ENCODE measurements around the gene RAB4A.
"Not testable (repeated sequence)": the region's sequence is repeated elsewhere in the genome, so short reads cannot be mapped to it uniquely, and the experiment has no call there.

Gene RAB4A

DNA sequence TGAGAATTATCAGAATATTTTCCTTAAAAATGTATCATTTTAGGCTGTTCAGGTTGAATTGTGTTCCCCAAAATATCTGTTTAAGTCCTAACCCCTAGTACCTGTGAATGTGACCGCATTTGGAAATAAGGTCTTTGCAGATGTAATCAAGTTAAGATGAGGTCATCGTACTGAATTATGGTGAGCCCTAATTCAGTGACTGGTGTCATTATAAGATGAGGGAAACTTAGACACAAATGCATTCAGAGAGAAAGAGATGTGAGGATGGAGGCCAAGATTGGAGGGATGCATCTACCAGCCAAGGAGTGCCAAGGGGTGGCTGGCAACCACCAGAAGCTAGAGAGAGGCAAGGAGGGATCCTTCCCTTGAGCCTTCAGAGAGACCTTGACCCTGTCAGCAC, 4.1 kb downstream of the RAB4A start:
- Mint-ChIP-seq H3K9me3 (no peaks in the 10 kb centered on the region), H3K27ac (no peak overlapping the region), H3K4me1 (peaks cover 24% of the 10 kb centered on the region), H3K27me3 (no peaks in the 10 kb centered on the region), H3K4me3 (no peak overlapping the region)
- ATAC-seq (no peak), DNase-seq (no peak)

DNA sequence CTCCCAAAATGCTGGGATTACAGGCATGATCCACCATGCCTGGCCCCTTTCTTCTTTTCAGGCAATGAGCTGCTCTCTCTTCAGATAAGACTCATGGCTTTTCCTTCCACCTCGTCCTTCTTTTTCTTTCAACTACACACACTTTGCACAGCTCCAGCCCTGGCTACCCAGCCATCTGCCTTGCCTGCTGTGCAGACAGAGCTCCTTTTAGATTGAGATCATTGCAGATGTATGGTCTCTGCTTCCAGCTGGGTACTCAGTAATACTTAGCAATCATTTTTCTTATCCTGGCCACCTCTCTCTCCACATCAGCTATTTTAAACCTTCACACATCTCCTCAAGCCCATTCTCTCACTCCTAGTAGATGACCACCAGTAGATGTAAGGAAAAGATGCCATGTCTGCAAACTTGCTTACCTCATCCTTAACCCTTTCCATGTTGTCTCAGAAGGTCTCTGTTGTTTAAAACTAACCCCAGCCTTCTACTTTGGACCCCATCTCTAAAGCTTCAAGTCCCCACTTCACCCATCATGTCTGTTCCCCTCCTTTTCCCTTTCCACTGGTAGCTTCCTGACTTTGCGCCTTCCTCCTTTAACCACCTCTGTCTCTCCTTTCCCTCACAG, 7.3 kb downstream of the RAB4A start:
- ATAC-seq (no peak), DNase-seq (no peak)
- H3K4me3 Mint-ChIP-seq = no peak overlapping the region
- H3K27me3 Mint-ChIP-seq = no peaks in the 10 kb centered on the region
- H3K9me3 Mint-ChIP-seq = peaks cover 0 to 9% of the 10 kb centered on the region in 2 donors
- H3K4me1 Mint-ChIP-seq = peaks cover 20% of the 10 kb centered on the region
- no peak overlapping the region for H3K27ac Mint-ChIP-seq

DNA sequence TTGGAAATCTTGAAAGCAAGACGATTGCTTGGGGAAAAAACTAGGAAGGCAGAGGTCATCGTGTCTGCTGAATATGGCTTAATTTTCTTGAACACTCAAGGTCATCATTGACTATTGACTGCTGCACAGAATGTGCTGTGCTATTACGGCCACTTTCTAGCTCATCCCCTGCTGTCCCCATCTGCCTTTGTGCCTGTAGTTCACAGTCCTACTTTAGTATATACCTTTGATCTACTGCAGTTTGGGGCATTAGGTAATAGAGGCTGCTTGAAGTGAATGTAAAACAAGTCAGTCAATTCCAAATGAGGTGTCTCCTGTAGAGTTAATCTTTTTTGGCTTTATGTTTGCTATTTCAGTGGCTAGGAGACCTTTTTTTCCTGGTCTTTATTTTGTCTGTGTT, 8.3 kb downstream of the RAB4A start:
- Mint-ChIP-seq H3K9me3 (peaks cover 0 to 9% of the 10 kb centered on the region in 2 donors), H3K27me3 (no peaks in the 10 kb centered on the region), H3K4me1 (peaks cover 21% of the 10 kb centered on the region), H3K27ac (no peak overlapping the region), H3K4me3 (no peak overlapping the region)
- DNase-seq (no peak), ATAC-seq (no peak)

DNA sequence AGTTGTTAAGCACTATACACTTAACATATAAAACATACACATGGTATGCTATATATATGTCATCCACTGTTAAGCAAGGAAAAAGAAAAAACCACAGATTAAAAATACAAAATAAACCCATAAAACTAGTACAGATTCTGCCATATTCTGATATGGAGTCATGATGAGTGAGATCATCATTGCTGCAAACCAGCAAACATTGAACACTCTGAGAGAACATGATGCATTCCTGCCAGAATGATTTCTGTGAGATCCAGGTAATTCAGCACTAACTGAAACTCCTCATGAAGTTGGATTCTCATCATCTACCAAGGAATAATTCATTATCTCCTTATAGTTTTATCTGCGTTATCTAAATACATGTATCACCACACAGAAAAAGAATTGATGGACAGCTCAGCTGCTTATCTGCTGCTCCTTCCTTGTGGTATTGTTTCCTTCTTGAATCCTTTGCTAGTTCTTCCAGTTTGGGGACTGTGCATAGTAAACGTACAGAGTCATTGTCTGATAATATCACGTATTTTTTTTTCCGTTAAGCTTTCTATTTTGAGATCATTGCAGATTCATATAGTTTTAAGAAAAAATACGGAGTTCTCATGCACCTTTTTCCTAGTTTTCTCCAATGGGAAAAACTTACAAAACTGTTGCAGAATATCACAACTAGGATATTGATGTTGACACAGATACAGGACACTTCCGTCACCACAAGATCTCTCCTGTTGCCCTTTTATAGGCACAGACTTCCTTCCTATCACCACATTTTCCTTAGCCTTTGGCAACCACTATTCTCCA, 9.3 kb downstream of the RAB4A start:
- DNase-seq = no peak
- H3K27ac Mint-ChIP-seq = no peak overlapping the region

DNA sequence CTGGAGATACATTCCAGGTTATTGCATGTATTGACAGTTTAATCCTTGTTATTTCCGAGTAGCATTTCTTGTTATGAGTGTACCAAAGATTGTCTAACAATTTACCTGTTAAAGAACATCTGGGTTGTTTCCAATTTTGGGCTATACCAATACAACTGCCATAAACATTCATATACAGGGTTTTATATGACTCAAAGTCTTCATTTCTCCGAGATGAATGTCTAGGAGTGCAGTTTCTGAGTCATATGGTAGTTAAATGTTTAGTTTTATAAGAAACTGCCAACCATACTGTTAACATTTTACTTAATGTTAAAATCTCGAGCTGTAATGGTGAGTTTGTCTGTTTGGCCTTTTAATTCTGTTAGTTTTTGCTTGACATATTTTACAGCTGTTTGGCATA, 10.0 kb downstream of the RAB4A start:
- Mint-ChIP-seq H3K9me3 (peaks cover 0 to 9% of the 10 kb centered on the region in 2 donors), H3K4me3 (no peak overlapping the region), H3K4me1 (peaks cover 28% of the 10 kb centered on the region), H3K27ac (no peak overlapping the region), H3K27me3 (no peaks in the 10 kb centered on the region)
- peak; percentile 53 for ATAC-seq
- DNase-seq = no peak

More for the DNA sequence above, 9.3 kb downstream of the RAB4A start:
- H3K4me1 Mint-ChIP-seq = peaks cover 24% of the 10 kb centered on the region
- no peak overlapping the region for H3K4me3 Mint-ChIP-seq
- no peaks in the 10 kb centered on the region for H3K27me3 Mint-ChIP-seq
- H3K9me3 Mint-ChIP-seq = peaks cover 0 to 9% of the 10 kb centered on the region in 2 donors
- no peak for ATAC-seq

DNA sequence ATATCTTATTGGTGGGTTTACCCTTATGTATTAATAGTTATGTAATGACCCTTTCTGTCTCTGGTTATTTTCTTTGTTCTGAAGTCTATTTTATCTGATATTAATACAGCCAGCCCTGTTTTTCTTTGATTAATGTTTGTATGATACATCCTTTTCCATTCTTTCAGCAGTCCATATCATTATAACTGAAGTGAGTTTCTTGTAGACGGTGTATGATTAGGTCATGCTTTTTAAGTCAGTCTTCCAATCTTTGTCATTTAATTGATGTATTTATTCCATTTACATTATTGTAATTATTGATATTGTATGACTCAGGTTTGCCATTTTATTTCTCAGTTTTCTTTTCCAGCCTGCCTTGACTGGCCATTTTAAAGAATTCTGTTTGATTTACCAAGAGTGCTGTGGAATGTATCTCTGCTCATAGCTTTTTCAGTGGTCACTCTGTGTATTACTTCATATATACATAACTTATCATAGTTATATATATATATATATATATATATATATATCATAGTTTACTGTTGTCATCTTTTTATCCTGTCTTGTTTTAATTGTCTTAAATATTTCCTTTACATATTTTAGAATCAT, 10.5 kb downstream of the RAB4A start:
- Mint-ChIP-seq H3K4me1 (peaks cover 33% of the 10 kb centered on the region), H3K27ac (no peak overlapping the region), H3K27me3 (no peaks in the 10 kb centered on the region), H3K9me3 (peaks cover 0 to 9% of the 10 kb centered on the region in 2 donors), H3K4me3 (no peak overlapping the region)
- DNase-seq = no peak
- ATAC-seq = no peak

DNA sequence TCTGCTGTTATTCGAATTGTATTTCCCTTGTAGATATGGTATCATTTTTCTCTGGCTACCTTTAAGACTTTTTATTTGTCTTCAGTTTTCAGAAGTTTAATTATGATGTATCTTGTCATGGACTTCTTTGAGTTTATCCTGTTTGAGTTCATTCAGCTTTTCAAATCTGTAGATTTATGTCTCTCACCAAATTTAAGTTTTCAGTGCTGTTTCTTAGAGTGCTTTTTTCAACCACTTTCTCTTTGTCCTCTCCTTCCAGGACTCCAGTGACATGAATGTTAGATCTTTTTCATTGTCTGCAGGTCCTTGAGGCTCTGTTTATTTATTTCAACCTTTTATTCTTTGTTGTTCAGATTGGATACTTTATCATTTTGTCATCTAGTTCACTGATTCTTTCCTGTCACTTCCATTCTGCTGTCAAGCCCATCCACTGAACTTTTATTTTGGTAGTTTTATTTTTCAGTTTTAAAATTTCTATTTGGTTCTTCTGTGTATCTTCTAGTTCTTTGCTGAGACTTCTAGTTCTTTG, 11.4 kb downstream of the RAB4A start:
- ATAC-seq = no peak
- no peak for DNase-seq
- peaks cover 42% of the 10 kb centered on the region for H3K4me1 Mint-ChIP-seq
- H3K27ac Mint-ChIP-seq = no peak overlapping the region
- peaks cover 0 to 9% of the 10 kb centered on the region in 2 donors for H3K9me3 Mint-ChIP-seq
- H3K27me3 Mint-ChIP-seq = no peaks in the 10 kb centered on the region
- no peak overlapping the region for H3K4me3 Mint-ChIP-seq

DNA sequence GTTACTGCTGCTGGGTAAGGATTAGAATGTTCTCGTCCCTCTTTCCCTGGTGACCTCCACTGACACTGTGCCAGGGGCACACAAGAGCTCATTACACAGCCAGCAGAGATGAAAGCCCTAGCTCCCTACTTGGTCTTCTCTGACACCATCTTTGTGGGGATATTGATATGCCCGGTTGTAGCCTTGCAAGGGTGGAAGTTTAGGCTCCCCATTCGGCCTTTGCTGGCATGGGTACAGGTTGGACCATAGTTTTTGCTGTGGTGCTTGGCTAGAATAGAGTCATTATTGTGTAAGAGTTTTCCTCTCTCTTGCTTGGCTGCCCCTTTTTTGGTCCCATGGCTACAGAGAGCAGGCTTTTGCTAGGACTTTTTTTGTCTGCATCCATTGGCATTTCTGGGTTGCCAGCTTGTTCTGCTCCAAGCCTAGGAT, 12.3 kb downstream of the RAB4A start:
- H3K4me1 Mint-ChIP-seq = peaks cover 46% of the 10 kb centered on the region
- H3K9me3 Mint-ChIP-seq = peaks cover 0 to 9% of the 10 kb centered on the region in 2 donors
- no peak overlapping the region for H3K27ac Mint-ChIP-seq
- ATAC-seq (no peak), DNase-seq (no peak)
- no peaks in the 10 kb centered on the region for H3K27me3 Mint-ChIP-seq
- H3K4me3 Mint-ChIP-seq = no peak overlapping the region

DNA sequence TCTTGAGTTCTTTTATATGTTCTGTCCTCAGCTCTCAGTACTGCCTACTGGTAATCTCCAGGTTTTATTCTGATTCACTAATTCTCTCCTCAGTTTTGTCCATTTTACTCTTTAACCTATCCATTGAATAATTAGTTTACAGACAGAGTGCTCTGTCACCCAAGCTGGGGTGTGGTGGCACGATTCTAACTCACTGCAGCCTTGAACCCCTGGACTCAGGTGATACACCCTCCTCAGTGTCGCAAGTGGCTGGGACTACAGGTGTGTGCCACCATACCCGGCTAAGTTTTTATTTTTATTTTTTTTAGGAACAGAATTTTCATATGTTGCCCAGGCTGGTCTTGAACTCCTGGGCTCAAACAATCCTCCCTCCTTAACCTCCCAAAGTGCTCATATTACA, 14.0 kb downstream of the RAB4A start:
- Mint-ChIP-seq H3K4me1 (peaks cover 46% of the 10 kb centered on the region), H3K27me3 (no peaks in the 10 kb centered on the region), H3K27ac (no peak overlapping the region), H3K9me3 (peaks cover 0 to 9% of the 10 kb centered on the region in 2 donors), H3K4me3 (no peak overlapping the region)
- no peak for DNase-seq
- no peak for ATAC-seq

DNA sequence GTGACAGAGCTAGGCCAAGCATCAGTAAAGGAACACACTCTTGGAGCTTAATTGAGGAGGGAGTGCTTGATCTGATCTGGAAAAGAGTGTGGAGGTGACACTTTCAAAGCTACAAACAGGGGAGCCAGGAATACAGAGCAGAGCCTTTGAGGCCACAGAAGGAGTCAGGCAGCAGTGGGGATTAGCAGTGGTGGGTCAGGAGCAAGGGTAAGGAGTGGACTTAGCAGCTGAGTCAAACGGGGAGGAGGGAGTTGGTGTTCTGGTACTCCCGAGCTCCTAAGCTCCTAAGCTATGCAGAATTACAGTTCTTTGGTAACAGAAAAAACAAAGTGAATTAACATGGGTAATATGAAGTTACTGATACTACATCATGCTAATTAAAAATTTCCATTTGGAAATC, 14.5 kb downstream of the RAB4A start:
- Mint-ChIP-seq H3K27ac (peak overlapping the region in 1 of 2 donors; percentile 67), H3K4me1 (peaks cover 46% of the 10 kb centered on the region), H3K27me3 (no peaks in the 10 kb centered on the region), H3K4me3 (no peak overlapping the region), H3K9me3 (peaks cover 0 to 9% of the 10 kb centered on the region in 2 donors)
- DNase-seq (no peak), ATAC-seq (no peak)

DNA sequence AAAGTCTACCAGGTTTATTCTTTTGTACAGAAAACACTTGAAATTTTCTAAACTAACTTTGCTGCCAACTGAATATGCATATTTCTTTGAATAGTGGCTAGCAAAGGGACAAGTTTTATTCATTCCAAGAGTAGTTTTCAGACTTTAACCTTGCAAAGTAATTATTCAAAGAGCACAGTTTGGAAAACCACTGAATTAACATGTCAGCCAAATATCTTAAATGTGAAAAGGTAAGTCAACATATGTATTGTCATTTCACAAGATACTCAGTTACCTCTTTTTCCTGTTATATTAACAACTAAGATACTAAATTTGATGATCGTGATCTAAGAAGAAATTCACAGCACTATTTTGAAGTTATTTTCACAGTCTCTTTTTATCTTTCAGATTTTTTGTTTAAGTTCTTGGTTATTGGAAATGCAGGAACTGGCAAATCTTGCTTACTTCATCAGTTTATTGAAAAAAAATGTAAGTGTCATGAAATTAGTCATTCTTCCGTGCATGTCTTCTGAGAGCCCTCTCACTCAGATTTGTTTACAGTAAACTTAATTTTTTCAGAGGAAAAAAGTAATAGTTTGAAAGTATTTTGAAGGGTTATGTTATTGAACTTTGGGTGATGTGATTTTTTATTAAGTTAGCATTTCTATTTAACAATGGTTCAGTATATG, 15.3 kb downstream of the RAB4A start:
- Mint-ChIP-seq H3K27ac (no peak overlapping the region), H3K4me3 (no peak overlapping the region), H3K9me3 (peaks cover 3 to 13% of the 10 kb centered on the region in 2 donors), H3K4me1 (peaks cover 46% of the 10 kb centered on the region), H3K27me3 (no peaks in the 10 kb centered on the region)
- DNase-seq (no peak), ATAC-seq (peak; percentile 28)

DNA sequence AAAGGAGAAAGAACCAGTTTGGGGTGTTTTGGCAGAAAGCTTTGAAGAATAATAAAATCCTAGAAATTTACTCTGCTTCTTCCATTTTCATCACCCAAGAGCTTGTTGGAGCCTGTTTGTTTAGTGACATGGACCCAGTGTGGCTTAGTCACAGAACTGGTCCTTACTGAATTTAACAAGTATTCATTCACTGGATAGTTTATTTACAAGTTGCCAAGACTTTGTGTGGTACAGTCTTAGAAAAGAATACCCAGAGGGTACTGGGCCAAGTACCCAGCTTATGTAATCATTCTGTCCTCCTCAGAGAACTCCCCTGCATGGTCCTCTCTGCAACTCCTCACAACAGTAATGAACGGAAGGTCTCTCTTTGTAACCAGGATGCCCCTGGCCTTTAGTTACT, 16.4 kb downstream of the RAB4A start:
- H3K4me1 Mint-ChIP-seq = peaks cover 41% of the 10 kb centered on the region
- ATAC-seq (no peak), DNase-seq (no peak)

DNA sequence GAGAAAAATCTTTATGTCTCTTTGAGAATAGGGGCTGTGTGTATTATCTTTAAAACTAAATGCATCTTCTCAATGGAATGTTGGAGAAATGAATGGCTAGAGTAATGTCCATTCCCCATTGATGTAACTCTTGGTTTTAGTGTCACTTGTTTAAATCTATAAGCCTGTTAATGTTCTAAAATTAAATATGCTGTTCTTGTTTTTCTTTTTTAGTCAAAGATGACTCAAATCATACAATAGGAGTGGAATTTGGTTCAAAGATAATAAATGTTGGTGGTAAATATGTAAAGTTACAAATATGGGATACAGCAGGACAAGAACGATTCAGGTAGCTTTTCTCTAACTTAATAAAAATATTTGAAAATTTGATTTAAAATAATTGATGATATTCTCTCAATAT, 17.6 kb downstream of the RAB4A start:
- ATAC-seq (no peak), DNase-seq (no peak)
- peaks cover 4 to 6% of the 10 kb centered on the region in 2 donors for H3K9me3 Mint-ChIP-seq
- H3K4me1 Mint-ChIP-seq = peaks cover 31% of the 10 kb centered on the region
- H3K27ac Mint-ChIP-seq = no peak overlapping the region
- no peak overlapping the region for H3K4me3 Mint-ChIP-seq
- no peaks in the 10 kb centered on the region for H3K27me3 Mint-ChIP-seq

More for the DNA sequence above, 16.4 kb downstream of the RAB4A start:
- no peak overlapping the region for H3K4me3 Mint-ChIP-seq
- H3K9me3 Mint-ChIP-seq = peaks cover 6 to 9% of the 10 kb centered on the region in 2 donors
- no peaks in the 10 kb centered on the region for H3K27me3 Mint-ChIP-seq
- H3K27ac Mint-ChIP-seq = peak overlapping the region in 1 of 2 donors; percentile 24

DNA sequence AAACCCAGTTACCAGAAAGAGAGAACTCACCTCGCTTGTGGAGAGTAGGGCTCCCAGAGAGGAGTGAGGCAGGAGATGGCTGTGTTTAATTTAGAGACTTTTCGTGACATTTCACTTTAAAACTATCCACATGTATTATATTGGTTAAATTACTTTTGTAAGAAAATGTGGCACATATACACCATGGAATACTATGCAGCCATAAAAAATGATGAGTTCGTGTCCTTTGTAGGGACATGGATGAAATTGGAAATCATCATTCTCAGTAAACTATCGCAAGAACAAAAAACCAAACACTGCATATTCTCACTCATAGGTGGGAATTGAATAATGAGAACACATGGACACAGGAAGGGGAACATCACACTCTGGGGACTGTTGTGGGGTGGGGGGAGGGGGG, 20.8 kb downstream of the RAB4A start:
- ATAC-seq, H3K9me3 Mint-ChIP-seq, H3K4me3 Mint-ChIP-seq, H3K27me3 Mint-ChIP-seq, DNase-seq, H3K27ac Mint-ChIP-seq: not testable (repeated sequence)
- H3K4me1 Mint-ChIP-seq = peaks cover 11% of the 10 kb centered on the region

DNA sequence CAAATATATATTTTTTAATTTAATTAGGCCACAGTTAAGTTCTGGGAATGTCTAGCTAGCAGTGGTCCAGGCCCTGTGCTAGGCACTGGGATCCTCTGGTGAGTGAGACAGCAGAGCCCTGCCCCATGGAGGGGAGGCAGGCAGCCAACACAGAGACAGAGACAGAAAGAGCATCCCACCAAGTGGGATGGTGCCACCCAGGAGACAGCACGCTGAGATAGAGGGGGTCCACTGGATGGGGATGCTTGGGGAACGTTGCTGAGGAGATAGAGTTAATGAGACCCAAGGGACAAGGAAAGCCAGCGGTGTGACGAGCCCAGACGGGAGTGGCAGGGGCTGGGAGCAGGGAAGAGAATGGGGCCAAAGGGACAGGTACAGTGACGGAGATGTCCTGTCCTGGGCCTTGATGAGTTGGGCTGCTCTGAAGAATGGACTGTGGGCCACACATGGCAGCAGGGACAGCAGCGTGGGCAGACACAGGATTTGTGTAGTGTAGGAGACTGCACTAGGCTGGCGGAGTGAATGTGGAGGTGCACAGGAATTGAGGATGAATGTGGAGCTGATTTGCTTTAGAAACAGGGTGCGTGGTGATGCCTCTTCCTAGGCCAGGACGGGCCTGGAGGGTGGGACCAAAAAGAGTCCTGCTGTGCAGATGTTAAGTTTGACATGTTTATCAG, 22.8 kb downstream of the RAB4A start:
- H3K4me1 Mint-ChIP-seq = no peaks in the 10 kb centered on the region
- no peaks in the 10 kb centered on the region for H3K27me3 Mint-ChIP-seq
- H3K4me3 Mint-ChIP-seq = no peak overlapping the region
- H3K27ac Mint-ChIP-seq = peak overlapping the region; percentile 7 to 73
- ATAC-seq = no peak
- H3K9me3 Mint-ChIP-seq = peaks cover 4 to 6% of the 10 kb centered on the region in 2 donors
- no peak for DNase-seq
